HUES6 (cell line): Measurements from ENCODE around the gene ZDHHC22.
A peak's percentile ranks its signal among the peaks of the same experiment; 100 is the strongest.
"Not testable (repeated sequence)": the region's sequence is repeated elsewhere in the genome, so short reads cannot be mapped to it uniquely, and the experiment has no call there.

Source experiments
- H3K27ac ChIP-seq: 2 replicates; pipeline ENCODE4 v1.7.0; 2013; ENCODE audit warnings: low read depth, mild to moderate bottlenecking, low read length, inconsistent platforms
- H3K27me3 ChIP-seq: 2 replicates; pipeline ENCODE4 v1.6.1; 2013; ENCODE audit warnings: low read length; ENCODE audit not compliant: control insufficient read depth, insufficient read depth
- H3K36me3 ChIP-seq: 2 replicates; pipeline ENCODE4 v1.6.1; 2013; ENCODE audit warnings: low read length; ENCODE audit not compliant: control insufficient read depth, insufficient read depth
- H3K4me1 ChIP-seq: 2 replicates; pipeline ENCODE4 v1.6.1; 2013; ENCODE audit warnings: low read length; ENCODE audit not compliant: control insufficient read depth, insufficient read depth
- H3K4me3 ChIP-seq: 2 replicates; pipeline ENCODE4 v1.5.1; 2013; ENCODE audit warnings: low read depth, low read length
- H3K9ac ChIP-seq: one replicate; pipeline ENCODE4 v1.6.1; 2013; ENCODE audit warnings: mild to moderate bottlenecking, low read length
- H3K9me3 ChIP-seq: 2 replicates; pipeline ENCODE4 v1.6.1; 2013; ENCODE audit warnings: low read depth, low read length; ENCODE audit not compliant: control insufficient read depth, insufficient read depth

The ZDHHC22 gene

GRCh38 chr14:77180726-77181602, 39.4 kb upstream of the ZDHHC22 start:
- Histone ChIP-seq H3K4me3 (peak overlapping the region; percentile 83), H3K9me3 (no peaks in the 10 kb centered on the region), H3K27ac (no peak overlapping the region), H3K36me3 (no peaks in the 10 kb centered on the region), H3K4me1 (peaks cover 12% of the 10 kb centered on the region; the same call in 1 of the 2 replicates), H3K9ac (no peak overlapping the region), H3K27me3 (0 out of 2 replicates have a peak, but pooled peaks cover 5% of the 10 kb centered on the region)

GRCh38 chr14:77178656-77179055, 37.1 kb upstream of the ZDHHC22 start:
- H3K27me3 ChIP-seq = 0 out of 2 replicates have a peak, but pooled peaks cover 5% of the 10 kb centered on the region
- H3K9ac ChIP-seq = no peak overlapping the region
- H3K4me3 ChIP-seq = no peak overlapping the region
- H3K27ac ChIP-seq = no peak overlapping the region
- H3K4me1 ChIP-seq = peaks cover 12% of the 10 kb centered on the region; the same call in 1 of the 2 replicates
- no peaks in the 10 kb centered on the region for H3K9me3 ChIP-seq
- H3K36me3 ChIP-seq = no peaks in the 10 kb centered on the region

GRCh38 chr14:77177702-77178101, 36.1 kb upstream of the ZDHHC22 start:
- peaks cover 12% of the 10 kb centered on the region; the same call in 1 of the 2 replicates for H3K4me1 ChIP-seq
- H3K27me3 ChIP-seq = 0 out of 2 replicates have a peak, but pooled peaks cover 1% of the 10 kb centered on the region
- no peaks in the 10 kb centered on the region for H3K36me3 ChIP-seq
- no peak overlapping the region for H3K9ac ChIP-seq
- H3K9me3 ChIP-seq = no peaks in the 10 kb centered on the region
- no peak overlapping the region for H3K4me3 ChIP-seq
- no peak overlapping the region for H3K27ac ChIP-seq

GRCh38 chr14:77175843-77176242, 34.3 kb upstream of the ZDHHC22 start:
- Histone ChIP-seq H3K27me3 (no peaks in the 10 kb centered on the region), H3K36me3 (no peaks in the 10 kb centered on the region), H3K4me3 (no peak overlapping the region), H3K4me1 (peaks cover 3% of the 10 kb centered on the region; the same call in 1 of the 2 replicates), H3K27ac (no peak overlapping the region), H3K9ac (no peak overlapping the region), H3K9me3 (0 out of 2 replicates have a peak, but pooled peaks cover 2% of the 10 kb centered on the region)

GRCh38 chr14:77173911-77174617, 32.5 kb upstream of the ZDHHC22 start:
- peaks cover 11% of the 10 kb centered on the region for H3K9me3 ChIP-seq
- H3K36me3 ChIP-seq, H3K27me3 ChIP-seq, H3K4me3 ChIP-seq, H3K27ac ChIP-seq, H3K9ac ChIP-seq, H3K4me1 ChIP-seq: not testable (repeated sequence)

GRCh38 chr14:77172916-77173315, 31.3 kb upstream of the ZDHHC22 start:
- Histone ChIP-seq H3K27ac (no peak overlapping the region), H3K27me3 (no peaks in the 10 kb centered on the region), H3K36me3 (no peaks in the 10 kb centered on the region), H3K9me3 (peaks cover 11% of the 10 kb centered on the region), H3K4me3 (no peak overlapping the region), H3K9ac (no peak overlapping the region), H3K4me1 (no peaks in the 10 kb centered on the region)

- no peak overlapping the region for H3K4me3 ChIP-seq
- H3K9me3 ChIP-seq = peaks cover 11% of the 10 kb centered on the region
- H3K27ac ChIP-seq = no peak overlapping the region
- H3K4me1 ChIP-seq = no peaks in the 10 kb centered on the region
- no peak overlapping the region for H3K9ac ChIP-seq
- no peaks in the 10 kb centered on the region for H3K36me3 ChIP-seq
- no peaks in the 10 kb centered on the region for H3K27me3 ChIP-seq
These were observed 28.5 kb upstream of the ZDHHC22 start for GRCh38 chr14:77170045-77170444.

GRCh38 chr14:77161011-77161410, 19.4 kb upstream of the ZDHHC22 start:
- Histone ChIP-seq H3K36me3 (no peaks in the 10 kb centered on the region), H3K4me3 (no peak overlapping the region), H3K27me3 (peaks cover 4% of the 10 kb centered on the region; the same call in 1 of the 2 replicates), H3K9me3 (no peaks in the 10 kb centered on the region), H3K4me1 (peaks cover 15% of the 10 kb centered on the region), H3K9ac (no peak overlapping the region), H3K27ac (no peak overlapping the region)

- Histone ChIP-seq H3K27me3 (peaks cover 4% of the 10 kb centered on the region; the same call in 1 of the 2 replicates), H3K27ac (no peak overlapping the region), H3K4me3 (peak overlapping the region; percentile 21; the same call in 1 of the 2 replicates), H3K9me3 (no peaks in the 10 kb centered on the region; the same call in 1 of the 2 replicates), H3K9ac (peak overlapping the region; percentile 1), H3K4me1 (peaks cover 15% of the 10 kb centered on the region), H3K36me3 (no peaks in the 10 kb centered on the region)
These were observed 17.3 kb upstream of the ZDHHC22 start for GRCh38 chr14:77158882-77159255.

- Histone ChIP-seq H3K4me1 (peaks cover 15% of the 10 kb centered on the region), H3K9ac (peak overlapping the region; percentile 1), H3K4me3 (peak overlapping the region; percentile 21; the same call in 1 of the 2 replicates), H3K36me3 (no peaks in the 10 kb centered on the region), H3K9me3 (no peaks in the 10 kb centered on the region; the same call in 1 of the 2 replicates), H3K27ac (no peak overlapping the region), H3K27me3 (peaks cover 4% of the 10 kb centered on the region; the same call in 1 of the 2 replicates)
These were observed 16.7 kb upstream of the ZDHHC22 start for GRCh38 chr14:77158175-77158881.
